Measurements from ENCODE around the gene COPZ2.

Gene COPZ2

GRCh38 chr17:48055531-48056245 lies 18.1 kb upstream of the COPZ2 start:
- peak overlapping the region; percentile 91 for H3K4me3 ChIP-seq (replicated peaks; ENCODE audit: low read depth, low read length)
- DNase-seq (ENCODE audit: low read depth) = peak; percentile 90
- TF ChIP-seq CTCF (IDR thresholded peaks at IDR 0.05; ENCODE audit: low read length, missing control alignments) = no peak

- TF ChIP-seq CTCF (IDR thresholded peaks at IDR 0.05; ENCODE audit: low read length, missing control alignments) = no peak
- peak overlapping the region; percentile 91 for H3K4me3 ChIP-seq (replicated peaks; ENCODE audit: low read depth, low read length)
- peak; percentile 82 for DNase-seq (ENCODE audit: low read depth)
Measured at GRCh38 chr17:48054238-48055185, 16.9 kb upstream of the COPZ2 start.

GRCh38 chr17:48053758-48054237 lies 16.2 kb upstream of the COPZ2 start:
- DNase-seq (ENCODE audit: low read depth) = no peak
- peak overlapping the region; percentile 91 for H3K4me3 ChIP-seq (replicated peaks; ENCODE audit: low read depth, low read length)

GRCh38 chr17:48052956-48053757 lies 15.6 kb upstream of the COPZ2 start:
- peak overlapping the region; percentile 91 for H3K4me3 ChIP-seq (replicated peaks; ENCODE audit: low read depth, low read length)
- TF ChIP-seq CTCF (IDR thresholded peaks at IDR 0.05; ENCODE audit: low read length, missing control alignments) = no peak
- DNase-seq (ENCODE audit: low read depth) = peak; percentile 56

More at GRCh38 chr17:48053758-48054237, 16.2 kb upstream of the COPZ2 start:
- no peak for TF ChIP-seq CTCF (IDR thresholded peaks at IDR 0.05; ENCODE audit: low read length, missing control alignments)

DNA sequence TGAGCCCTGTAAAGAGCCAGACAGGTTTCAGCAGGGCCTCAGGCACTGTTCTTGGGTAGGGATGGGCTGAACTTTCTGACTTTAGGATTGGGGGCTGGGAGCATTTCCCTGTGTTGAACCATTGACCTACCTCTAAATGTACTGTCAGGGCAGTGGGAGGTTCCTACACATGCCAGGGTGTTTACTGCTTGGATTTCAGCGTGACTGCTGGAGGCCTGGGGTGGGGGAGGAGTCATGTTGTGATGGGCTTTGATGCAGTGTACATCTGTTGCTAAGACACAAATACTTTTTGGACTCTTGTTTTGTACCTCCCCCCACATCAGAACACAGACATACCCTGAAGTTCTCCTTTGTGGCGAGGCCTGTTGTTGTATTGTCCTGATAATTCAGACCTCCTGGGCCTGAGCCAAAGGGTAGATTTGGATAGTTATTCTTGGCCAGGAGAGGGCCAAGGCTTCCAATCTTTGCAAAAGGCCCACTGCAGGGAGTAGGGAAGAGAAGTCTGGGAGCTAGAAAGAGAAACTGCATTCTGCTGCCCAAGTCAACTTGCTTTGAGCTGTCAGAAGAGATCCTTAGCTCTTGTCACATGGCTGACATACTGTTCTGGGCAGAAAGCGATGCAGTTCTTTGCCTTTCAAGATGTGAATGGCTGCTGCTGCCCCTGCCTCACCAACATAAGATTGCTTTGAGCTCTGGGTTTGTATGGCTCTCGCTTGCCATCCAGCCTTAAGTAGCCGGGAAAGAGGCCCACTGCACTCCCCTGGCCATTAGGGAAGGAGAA lies 14.3 kb upstream of the COPZ2 start:
- peak; percentile 99 for DNase-seq (ENCODE audit: low read depth)
- H3K4me3 ChIP-seq (replicated peaks; ENCODE audit: low read depth, low read length) = peak overlapping the region; percentile 91
- TF ChIP-seq CTCF (IDR thresholded peaks at IDR 0.05; ENCODE audit: low read length, missing control alignments) = peak; percentile 30

GRCh38 chr17:48051283-48051682 lies 13.7 kb upstream of the COPZ2 start:
- no peak for TF ChIP-seq CTCF (IDR thresholded peaks at IDR 0.05; ENCODE audit: low read length, missing control alignments)
- no peak for DNase-seq (ENCODE audit: low read depth)
- H3K4me3 ChIP-seq (replicated peaks; ENCODE audit: low read depth, low read length) = peak overlapping the region; percentile 91

All from fibroblast of pulmonary artery (primary cell).